Stimulated activated CD4-positive, alpha-beta T cell treated with anti-CD3 and anti-CD28 coated beads, Interleukin-1b, Interleukin-23, amount 100 ng/mL, for 1 hour (primary cell): ENCODE measurements around the gene PHF11.

Experiments used
- DNase-seq, 2 donors: peaks; one replicate each; pipeline ENCODE4 v3.0.0-alpha.2; 2020; ENCODE audit warnings: low read depth in 2 of 2

Gene PHF11

GRCh38 chr13:49498206-49498605 lies 2.5 kb downstream of the PHF11 start:
- DNase-seq = no peak

- no peak for DNase-seq
Measured at GRCh38 chr13:49499889-49500660, 4.3 kb downstream of the PHF11 start.

- no peak for DNase-seq
Measured at GRCh38 chr13:49502954-49503353, 7.2 kb downstream of the PHF11 start.

- no peak for DNase-seq
Measured at GRCh38 chr13:49503951-49504350, 8.2 kb downstream of the PHF11 start.

GRCh38 chr13:49512578-49512977 lies 16.8 kb downstream of the PHF11 start:
- no peak for DNase-seq

- no peak for DNase-seq
Measured at GRCh38 chr13:49516467-49516866, 20.7 kb downstream of the PHF11 start.

- no peak for DNase-seq
Measured at GRCh38 chr13:49517461-49517860, 21.7 kb downstream of the PHF11 start.

- no peak for DNase-seq
Measured at GRCh38 chr13:49521224-49521623, 25.5 kb downstream of the PHF11 start.

GRCh38 chr13:49524740-49525501 lies 29.2 kb downstream of the PHF11 start:
- DNase-seq = no peak

GRCh38 chr13:49527123-49527522 lies 31.4 kb downstream of the PHF11 start:
- DNase-seq = no peak

- DNase-seq = no peak
Measured at GRCh38 chr13:49528161-49528560, 32.4 kb downstream of the PHF11 start.

- DNase-seq = no peak
Measured at GRCh38 chr13:49530457-49530856, 34.7 kb downstream of the PHF11 start.

- no peak for DNase-seq
Measured at GRCh38 chr13:49532593-49532992, 36.8 kb downstream of the PHF11 start.

- DNase-seq = no peak
Measured at GRCh38 chr13:49533011-49533410, 37.3 kb downstream of the PHF11 start.

GRCh38 chr13:49533591-49534269 lies 38.0 kb downstream of the PHF11 start:
- DNase-seq = no peak

GRCh38 chr13:49536144-49536873 lies 40.6 kb downstream of the PHF11 start:
- no peak for DNase-seq

- DNase-seq = no peak
Measured at GRCh38 chr13:49538404-49538803, 42.7 kb downstream of the PHF11 start.

GRCh38 chr13:49539313-49539712 lies 43.6 kb downstream of the PHF11 start:
- no peak for DNase-seq

GRCh38 chr13:49539746-49540145 lies 44.0 kb downstream of the PHF11 start:
- DNase-seq = no peak

GRCh38 chr13:49540552-49540951 lies 44.8 kb downstream of the PHF11 start:
- DNase-seq = no peak

GRCh38 chr13:49543656-49544055 lies 47.9 kb downstream of the PHF11 start:
- DNase-seq = no peak

GRCh38 chr13:49545661-49546060 lies 49.9 kb downstream of the PHF11 start:
- no peak for DNase-seq
